A673 (cell line): Measurements from ENCODE around the gene CLK1. TPM values are rescaled to one million over a fixed set of nuclear protein-coding genes. Genes with fewer than 3 reads are reported as not detected.

Experiments
- BruUV-seq: library from RNA; stranded (reverse); fragments of 400-500 nt; replicated peaks from 2 replicates; lab custom pipeline; 2021; lab: Mats Ljungman, UMichigan
- CTCF ChIA-PET: fragments of 300-600 bp; sonication (Branson Sonifier 250); formaldehyde crosslinking; loops from one replicate; lab custom pipeline; 2022; ENCODE audit warnings: antibody characterized with exemption; lab: Charles Lee
- POLR2A ChIA-PET: fragments of 300-600 bp; sonication (Branson Sonifier 250); formaldehyde crosslinking; loops from one replicate; lab custom pipeline; 2022; ENCODE audit warnings: antibody characterized with exemption; ENCODE audit not compliant: low non-redundant PET; lab: Charles Lee
- DNase-seq: peaks from one replicate; pipeline ENCODE4 v3.0.0-alpha.2; 2015; ENCODE audit warnings: low spot score
- H3K27ac ChIP-seq: fragments of 200-600 bp; sonication (generic); 2 replicates; pipeline ENCODE4 v1.5.1; 2016; ENCODE audit warnings: mixed run types, low read depth, mild to moderate bottlenecking, mixed read lengths, antibody characterized with exemption, low read length; ENCODE audit not compliant: poor library complexity, severe bottlenecking
- H3K27me3 ChIP-seq: fragments of 200-600 bp; sonication (generic); replicated peaks from 2 replicates; pipeline ENCODE4 v1.6.1; 2017; ENCODE audit warnings: mixed run types, low read depth, mild to moderate bottlenecking, mixed read lengths, antibody characterized with exemption, low read length; ENCODE audit not compliant: insufficient read depth, poor library complexity
- H3K36me3 ChIP-seq: fragments of 200-600 bp; sonication (generic); 2 replicates; pipeline ENCODE4 v1.6.1; 2016; ENCODE audit warnings: mixed run types, mild to moderate bottlenecking, mixed read lengths, antibody characterized with exemption, low read length; ENCODE audit not compliant: insufficient read depth, poor library complexity, severe bottlenecking
- H3K4me1 ChIP-seq: fragments of 200-600 bp; sonication (generic); 2 replicates; pipeline ENCODE4 v1.6.1; 2017; ENCODE audit warnings: mixed run types, mild to moderate bottlenecking, mixed read lengths, antibody characterized with exemption, low read length; ENCODE audit not compliant: insufficient read depth, poor library complexity, severe bottlenecking
- H3K4me3 ChIP-seq: fragments of 200-600 bp; sonication (generic); 2 replicates; pipeline ENCODE4 v1.5.1; 2016; ENCODE audit warnings: low read depth, mixed run types, mild to moderate bottlenecking, mixed read lengths, low read length; ENCODE audit not compliant: poor library complexity, severe bottlenecking
- H3K9me3 ChIP-seq: fragments of 200-600 bp; sonication (generic); 2 replicates; pipeline ENCODE4 v1.6.1; 2016; ENCODE audit warnings: mixed run types, low read depth, mild to moderate bottlenecking, mixed read lengths, antibody characterized with exemption, low read length; ENCODE audit not compliant: poor library complexity, severe bottlenecking
- EZH2 ChIP-seq: fragments of 200-600 bp; sonication (generic); IDR thresholded peaks from 2 replicates; pipeline ENCODE4 v1.6.1; 2017; ENCODE audit warnings: borderline replicate concordance, low read depth, mild to moderate bottlenecking, mixed read lengths, antibody characterized with exemption, low read length; ENCODE audit not compliant: poor library complexity, severe bottlenecking
- intact Hi-C: fragments of 100-400 bp; cut with micrococcal nuclease; formaldehyde crosslinking; loops from one replicate; pipeline ENCODE4 v1.10.0; 2022; ENCODE audit not compliant: unreplicated experiment
- total RNA-seq: library from RNA; stranded (reverse); gene quantifications from 2 replicates; pipeline ENCODE4 v1.2.3, GENCODE V29; 2021
- TF ChIP-seq, protein P1 (sequence below): fragments of 300-800, 200-600 bp; sonication (generic); conservative IDR thresholded peaks from 2 replicates; pipeline ENCODE4 v1.5.1; 2017; ENCODE audit warnings: low read depth, mild to moderate bottlenecking, antibody characterized with exemption, low read length, moderate library complexity, mixed read lengths

The CLK1 gene
- total RNA-seq, 1 experiment from 2014 or later: 73.3 TPM

DNA sequence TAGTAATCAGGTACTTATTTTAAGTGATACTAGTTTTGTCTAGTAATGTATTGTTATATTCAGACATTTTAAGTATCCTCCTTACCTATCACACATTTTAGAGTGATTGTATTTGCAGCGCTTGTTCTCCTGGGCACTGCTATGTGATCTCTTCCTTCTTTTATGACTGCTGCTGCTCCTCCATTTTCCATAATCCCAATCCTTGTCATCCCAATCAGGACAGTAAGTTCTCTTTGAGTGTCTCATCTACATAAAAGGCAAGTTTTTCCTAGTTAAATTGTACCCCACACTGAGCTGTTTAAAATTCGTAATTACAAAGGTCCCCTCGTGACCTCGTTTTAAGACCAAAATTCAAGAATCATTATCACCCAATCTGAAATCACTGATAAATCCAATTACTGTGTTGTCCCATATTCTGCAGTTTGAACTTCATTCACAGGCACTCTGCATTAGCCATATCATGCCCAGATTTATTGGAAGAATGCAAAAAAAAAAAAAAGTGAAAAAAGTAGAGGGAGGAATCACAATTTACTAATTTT is 2.8 kb downstream of the CLK1 start:
- CTCF ChIA-PET: no interaction called here
- H3K27ac ChIP-seq: no peak overlapping the region
- no TSS peak for BruUV-seq
- no peaks in the 10 kb centered on the region for H3K27me3 ChIP-seq
- peaks cover 10% of the 10 kb centered on the region for H3K4me1 ChIP-seq
- intact Hi-C loops: loop anchor here (2.0 kb wide), 1 partner anchor 51 kb away; the partner anchor contains the start of gene BZW1
- peak overlapping the region; percentile 70 for H3K4me3 ChIP-seq
- peaks cover 50% of the 10 kb centered on the region for H3K36me3 ChIP-seq
- no peak for DNase-seq
- TF ChIP-seq, protein P1, sequence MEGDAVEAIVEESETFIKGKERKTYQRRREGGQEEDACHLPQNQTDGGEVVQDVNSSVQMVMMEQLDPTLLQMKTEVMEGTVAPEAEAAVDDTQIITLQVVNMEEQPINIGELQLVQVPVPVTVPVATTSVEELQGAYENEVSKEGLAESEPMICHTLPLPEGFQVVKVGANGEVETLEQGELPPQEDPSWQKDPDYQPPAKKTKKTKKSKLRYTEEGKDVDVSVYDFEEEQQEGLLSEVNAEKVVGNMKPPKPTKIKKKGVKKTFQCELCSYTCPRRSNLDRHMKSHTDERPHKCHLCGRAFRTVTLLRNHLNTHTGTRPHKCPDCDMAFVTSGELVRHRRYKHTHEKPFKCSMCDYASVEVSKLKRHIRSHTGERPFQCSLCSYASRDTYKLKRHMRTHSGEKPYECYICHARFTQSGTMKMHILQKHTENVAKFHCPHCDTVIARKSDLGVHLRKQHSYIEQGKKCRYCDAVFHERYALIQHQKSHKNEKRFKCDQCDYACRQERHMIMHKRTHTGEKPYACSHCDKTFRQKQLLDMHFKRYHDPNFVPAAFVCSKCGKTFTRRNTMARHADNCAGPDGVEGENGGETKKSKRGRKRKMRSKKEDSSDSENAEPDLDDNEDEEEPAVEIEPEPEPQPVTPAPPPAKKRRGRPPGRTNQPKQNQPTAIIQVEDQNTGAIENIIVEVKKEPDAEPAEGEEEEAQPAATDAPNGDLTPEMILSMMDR: no peak
- TF ChIP-seq EZH2: no peak
- POLR2A ChIA-PET: no interaction called here
- no peaks in the 10 kb centered on the region for H3K9me3 ChIP-seq

DNA sequence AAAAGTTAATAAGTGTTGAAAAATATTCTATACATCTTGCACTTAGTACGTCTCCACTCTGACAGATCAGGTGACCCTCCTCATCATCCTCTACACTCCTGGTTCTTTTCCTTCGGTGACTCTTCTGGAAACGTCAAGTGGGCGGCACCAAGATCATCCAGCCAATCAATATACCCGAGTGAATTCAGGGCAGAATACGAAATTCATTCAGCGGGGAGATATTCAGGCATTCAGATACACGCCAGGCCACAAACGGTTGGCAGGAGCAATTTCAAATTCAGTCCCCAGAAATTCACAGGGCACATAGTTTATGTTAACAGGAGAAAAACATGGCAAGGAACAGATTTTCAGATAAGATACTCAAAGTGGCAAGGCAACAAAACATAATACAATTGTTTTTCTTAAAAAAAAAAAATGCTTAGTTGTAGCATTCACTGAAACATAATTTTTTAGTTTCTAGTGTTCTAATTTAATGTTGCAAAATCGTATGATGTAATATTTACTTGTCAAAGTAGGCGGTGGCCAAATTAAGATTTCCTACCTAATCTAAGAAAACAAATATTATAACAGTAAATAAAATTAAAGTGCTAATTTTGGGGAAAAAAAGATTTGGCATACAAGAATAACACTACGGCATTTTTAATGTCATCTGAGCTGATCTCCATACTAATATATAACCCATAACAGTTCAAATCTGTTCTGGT is 4.2 kb downstream of the CLK1 start:
- CTCF ChIA-PET: no interaction called here
- no TSS peak for BruUV-seq
- Histone ChIP-seq H3K27me3 (no peaks in the 10 kb centered on the region), H3K9me3 (no peaks in the 10 kb centered on the region), H3K4me1 (peaks cover 10% of the 10 kb centered on the region), H3K36me3 (peaks cover 64% of the 10 kb centered on the region), H3K27ac (peak overlapping the region; percentile 41), H3K4me3 (no peak overlapping the region)
- intact Hi-C loops: no loop called here
- POLR2A ChIA-PET: no interaction called here
- TF ChIP-seq EZH2: no peak
- TF ChIP-seq, protein P1: no peak
- no peak for DNase-seq

DNA sequence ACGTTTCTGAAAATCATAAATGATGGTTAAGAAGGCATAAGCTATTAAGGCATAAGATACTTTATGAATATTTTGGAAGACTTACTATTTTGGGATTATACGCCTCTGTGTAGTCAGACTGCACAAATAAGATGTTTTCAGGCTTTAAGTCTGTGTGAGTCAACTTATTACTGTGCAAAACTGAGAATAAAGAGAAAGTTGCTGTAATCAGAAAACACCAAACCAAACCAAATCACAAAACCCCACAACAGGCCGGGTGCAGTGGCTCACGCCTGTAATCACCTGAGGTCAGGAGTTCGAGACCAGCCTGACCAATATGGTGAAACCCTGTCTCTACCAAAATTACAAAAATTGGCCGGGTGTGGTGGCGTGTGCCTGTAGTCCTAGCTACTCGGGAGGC is 7.7 kb downstream of the CLK1 start:
- Histone ChIP-seq H3K4me3 (no peak overlapping the region), H3K27me3 (no peaks in the 10 kb centered on the region), H3K4me1 (peaks cover 8% of the 10 kb centered on the region), H3K27ac (no peak overlapping the region), H3K36me3 (peaks cover 98% of the 10 kb centered on the region), H3K9me3 (no peaks in the 10 kb centered on the region)
- no TSS peak for BruUV-seq
- DNase-seq: no peak
- intact Hi-C loops: no loop called here
- CTCF ChIA-PET: no interaction called here
- POLR2A ChIA-PET: no interaction called here
- no peak for TF ChIP-seq EZH2
- TF ChIP-seq, protein P1: no peak
